ENCODE results near the gene MIS18BP1.

DNA sequence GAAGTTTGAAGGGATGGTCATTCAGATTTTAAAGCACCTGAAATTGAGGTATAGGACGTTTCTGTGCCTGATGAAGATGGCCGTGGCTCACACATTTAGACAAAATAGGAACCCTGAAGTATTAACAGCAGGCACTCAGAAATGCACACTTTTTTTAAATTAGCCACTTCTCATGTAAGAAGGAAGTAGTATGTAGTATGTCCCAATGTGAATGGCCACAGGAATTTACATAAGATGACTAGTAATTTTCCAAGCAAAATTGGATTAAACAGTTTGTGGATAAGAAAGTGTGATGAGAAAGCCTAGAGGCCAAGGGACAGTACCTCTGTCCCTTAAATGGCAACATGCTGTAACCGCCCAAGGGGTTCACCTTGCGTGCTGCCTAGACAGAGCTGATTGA lies 1.8 kb upstream of the MIS18BP1 start:
- TF ChIP-seq CBX3 (IDR thresholded peaks at IDR 0.05; ENCODE audit: borderline replicate concordance in 1 of 2, low read length in 2 of 2) (no peak), RCOR1 (IDR thresholded peaks at IDR 0.05; ENCODE audit: borderline replicate concordance in 1 of 2, low read depth in 2 of 2, low read length in 2 of 2) (no peak), FOXP1 (CRISPR knock-in tag; IDR thresholded peaks at IDR 0.05) (no peak), POLR2H (tag; IDR thresholded peaks at IDR 0.05; ENCODE audit: low read depth) (no peak), ZBTB1 (CRISPR knock-in tag; IDR thresholded peaks at IDR 0.05; ENCODE audit: borderline replicate concordance, low read depth) (no peak)

Measured in K562 (cell line).